ENCODE data around the gene OPN1LW.

- TF ChIP-seq CTCF (IDR thresholded peaks at IDR 0.05; ENCODE audit: low read length) (no peak), EZH2 (IDR thresholded peaks at IDR 0.05; ENCODE audit: borderline replicate concordance, low read length) (no peak)
These were observed 46.2 kb upstream of the OPN1LW start, which contains the start of gene MECP2 for GRCh38 chrX:154097589-154098541.

All from OCI-LY1 (cell line).